ENCODE measurements around the gene DYNC1H1. TPM values are rescaled to one million over a fixed set of nuclear protein-coding genes. Genes with fewer than 3 reads are reported as not detected.
A peak's percentile ranks its signal among the peaks of the same experiment; 100 is the strongest.

Gene DYNC1H1
- total RNA-seq, 1 donor from 2014 or later: 338 TPM

GRCh38 chr14:102034301-102034700 is 69.9 kb downstream of the DYNC1H1 start:
- DNase-seq (ENCODE audit: low read depth in 2 of 2): no peak

- no peak for DNase-seq (ENCODE audit: low read depth in 2 of 2)
Observed at GRCh38 chr14:102035914-102036313, 71.5 kb downstream of the DYNC1H1 start.

- DNase-seq (ENCODE audit: low read depth in 2 of 2): no peak
Observed at GRCh38 chr14:102037686-102038085, 73.3 kb downstream of the DYNC1H1 start.

GRCh38 chr14:102039157-102039556 is 74.8 kb downstream of the DYNC1H1 start:
- no peak for DNase-seq (ENCODE audit: low read depth in 2 of 2)

- no peak for DNase-seq (ENCODE audit: low read depth in 2 of 2)
Observed at GRCh38 chr14:102040153-102040552, 75.8 kb downstream of the DYNC1H1 start.

GRCh38 chr14:102042699-102043098 is 78.3 kb downstream of the DYNC1H1 start:
- DNase-seq (ENCODE audit: low read depth in 2 of 2): no peak

- no peak for DNase-seq (ENCODE audit: low read depth in 2 of 2)
Observed at GRCh38 chr14:102043251-102044025, 79.1 kb downstream of the DYNC1H1 start.

- no peak for DNase-seq (ENCODE audit: low read depth in 2 of 2)
Observed at GRCh38 chr14:102044566-102044965, 80.2 kb downstream of the DYNC1H1 start.

- DNase-seq (ENCODE audit: low read depth in 2 of 2): peak; percentile 17 to 29
Observed at GRCh38 chr14:102046337-102047278, 82.2 kb downstream of the DYNC1H1 start.

- no peak for DNase-seq (ENCODE audit: low read depth in 2 of 2)
Observed at GRCh38 chr14:102047808-102048540, 83.6 kb downstream of the DYNC1H1 start.

GRCh38 chr14:102049258-102050025 is 85.1 kb downstream of the DYNC1H1 start:
- DNase-seq (ENCODE audit: low read depth in 2 of 2): no peak

GRCh38 chr14:102050026-102050405 is 85.6 kb downstream of the DYNC1H1 start:
- DNase-seq (ENCODE audit: low read depth in 2 of 2): no peak

- DNase-seq (ENCODE audit: low read depth in 2 of 2): no peak
Observed at GRCh38 chr14:102050625-102051024, 86.3 kb downstream of the DYNC1H1 start.

- DNase-seq (ENCODE audit: low read depth in 2 of 2): no peak
Observed at GRCh38 chr14:102052522-102052921, 88.1 kb downstream of the DYNC1H1 start.

- DNase-seq (ENCODE audit: low read depth in 2 of 2): no peak
Observed at GRCh38 chr14:102055181-102055901, 91.0 kb downstream of the DYNC1H1 start.

GRCh38 chr14:102056694-102057442 is 92.5 kb downstream of the DYNC1H1 start:
- DNase-seq (ENCODE audit: low read depth in 2 of 2): no peak

- no peak for DNase-seq (ENCODE audit: low read depth in 2 of 2)
Observed at GRCh38 chr14:102057480-102058114, 93.2 kb downstream of the DYNC1H1 start.

GRCh38 chr14:102058146-102058545 is 93.8 kb downstream of the DYNC1H1 start:
- no peak for DNase-seq (ENCODE audit: low read depth in 2 of 2)

- no peak for DNase-seq (ENCODE audit: low read depth in 2 of 2)
Observed at GRCh38 chr14:102058961-102059360, 94.6 kb downstream of the DYNC1H1 start.
